HEK293T (cell line): ENCODE results near the gene SH3BP5.

Experiments
- CTCF ChIA-PET: fragments of 350-600 bp; formaldehyde crosslinking; extraction: SDS; loops from one replicate; lab custom pipeline; 2021; ENCODE audit warnings: antibody characterized with exemption, inconsistent platforms; lab: Yijun Ruan, JAX
- POLR2A ChIA-PET: fragments of 350-600 bp; formaldehyde crosslinking; extraction: SDS; loops from one replicate; lab custom pipeline; 2020; ENCODE audit warnings: antibody characterized with exemption, inconsistent platforms; lab: Yijun Ruan, JAX
- DNase-seq: peaks from one replicate; pipeline ENCODE4 v3.0.0; 2012; ENCODE audit warnings: mixed read lengths; ENCODE audit errors: extremely low spot score
- ARNT ChIP-seq: fragments of 450-650 bp; IDR thresholded peaks from 2 replicates; pipeline ENCODE4 v1.6.1; 2017; ENCODE audit warnings: mild to moderate bottlenecking
- BHLHE40 ChIP-seq: fragments of 450-650 bp; IDR thresholded peaks from 2 replicates; pipeline ENCODE4 v1.6.1; 2016; ENCODE audit warnings: mild to moderate bottlenecking, moderate library complexity, borderline replicate concordance
- CTBP1 ChIP-seq: fragments of 450-650 bp; IDR thresholded peaks from 2 replicates; pipeline ENCODE4 v1.6.1; 2016; ENCODE audit warnings: borderline replicate concordance
- ELF4 ChIP-seq: fragments of 450-650 bp; IDR thresholded peaks from 2 replicates; pipeline ENCODE4 v1.6.1; 2017; ENCODE audit warnings: antibody characterized with exemption
- FOXA1 ChIP-seq: fragments of 450-650 bp; IDR thresholded peaks from 2 replicates; pipeline ENCODE4 v1.6.1; 2016; ENCODE audit warnings: mild to moderate bottlenecking
- FOXK2 ChIP-seq: fragments of 450-650 bp; IDR thresholded peaks from 2 replicates; pipeline ENCODE4 v1.6.1; 2016; ENCODE audit warnings: mild to moderate bottlenecking
- FOXM1 ChIP-seq: fragments of 450-650 bp; IDR thresholded peaks from 2 replicates; pipeline ENCODE4 v1.6.1; 2017; ENCODE audit warnings: mild to moderate bottlenecking, borderline replicate concordance
- HDGF ChIP-seq: fragments of 450-650 bp; IDR thresholded peaks from 2 replicates; pipeline ENCODE4 v1.6.1; 2017; ENCODE audit warnings: antibody characterized with exemption, borderline replicate concordance
- L3MBTL2 ChIP-seq: fragments of 450-650 bp; conservative IDR thresholded peaks from 2 replicates; pipeline ENCODE4 v1.6.1; 2016; ENCODE audit warnings: mild to moderate bottlenecking
- LEF1 ChIP-seq: fragments of 450-650 bp; IDR thresholded peaks from 2 replicates; pipeline ENCODE4 v1.6.1; 2017; ENCODE audit warnings: mild to moderate bottlenecking, borderline replicate concordance
- NFRKB ChIP-seq: fragments of 450-650 bp; IDR thresholded peaks from 2 replicates; pipeline ENCODE4 v1.6.1; 2016; ENCODE audit warnings: mild to moderate bottlenecking, moderate library complexity
- SP1 ChIP-seq: fragments of 450-650 bp; IDR thresholded peaks from 2 replicates; pipeline ENCODE4 v1.6.1; 2017
- SUZ12 ChIP-seq: fragments of 450-650 bp; IDR thresholded peaks from 2 replicates; pipeline ENCODE4 v1.6.1; 2016; ENCODE audit warnings: mild to moderate bottlenecking
- TARDBP ChIP-seq: fragments of 450-650 bp; IDR thresholded peaks from 2 replicates; pipeline ENCODE4 v1.6.1; 2016
- ZNF384 ChIP-seq: fragments of 450-650 bp; IDR thresholded peaks from 2 replicates; pipeline ENCODE4 v1.6.1; 2016
- TF ChIP-seq, protein P1 (sequence below): fragments of 450-650 bp; IDR thresholded peaks from 2 replicates; pipeline ENCODE4 v1.6.1; 2016

The SH3BP5 gene

DNA sequence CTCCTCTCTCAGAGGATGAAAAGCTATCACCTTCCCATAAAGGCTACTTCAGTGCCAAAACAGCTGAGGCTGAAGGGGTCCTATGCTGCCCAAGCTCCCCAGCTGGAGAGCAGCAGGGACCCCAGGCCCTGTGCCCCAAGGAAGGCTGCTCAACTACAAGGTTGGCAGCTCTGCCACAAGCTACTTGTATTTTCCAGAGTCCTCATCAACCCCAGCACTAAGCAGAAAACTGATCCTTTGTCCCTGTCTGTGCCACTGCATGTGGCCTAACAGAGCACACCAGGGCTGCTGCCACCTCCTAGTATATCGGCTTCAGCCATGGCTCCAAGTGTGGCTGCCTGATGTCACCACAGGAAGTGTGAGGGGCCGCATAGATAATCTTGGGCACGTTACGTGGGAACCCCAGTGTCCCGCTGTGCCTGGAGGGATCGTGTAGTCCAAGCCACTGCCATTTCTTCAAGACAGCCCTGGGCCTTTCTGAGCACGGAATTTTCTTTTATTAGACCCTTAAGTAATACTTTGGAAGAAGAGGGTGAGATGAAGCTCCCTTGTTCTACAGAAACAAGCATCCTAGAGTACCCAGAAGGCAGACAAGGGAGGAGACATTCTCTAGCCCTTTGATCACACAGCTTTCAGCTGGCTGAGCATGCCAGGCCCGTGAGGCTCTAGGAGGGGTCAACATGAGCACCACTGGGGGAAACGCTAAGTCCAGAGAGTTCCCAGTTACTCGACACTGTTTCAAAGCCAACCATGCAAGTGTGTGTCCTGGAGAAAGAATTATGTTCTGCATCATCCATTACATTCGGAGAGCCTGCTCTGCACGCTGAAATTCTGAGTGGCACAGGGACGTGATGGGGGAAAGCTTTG, 65.6 kb downstream of the SH3BP5 start:
- TF ChIP-seq NFRKB, result no peak
- TF ChIP-seq, protein P1, sequence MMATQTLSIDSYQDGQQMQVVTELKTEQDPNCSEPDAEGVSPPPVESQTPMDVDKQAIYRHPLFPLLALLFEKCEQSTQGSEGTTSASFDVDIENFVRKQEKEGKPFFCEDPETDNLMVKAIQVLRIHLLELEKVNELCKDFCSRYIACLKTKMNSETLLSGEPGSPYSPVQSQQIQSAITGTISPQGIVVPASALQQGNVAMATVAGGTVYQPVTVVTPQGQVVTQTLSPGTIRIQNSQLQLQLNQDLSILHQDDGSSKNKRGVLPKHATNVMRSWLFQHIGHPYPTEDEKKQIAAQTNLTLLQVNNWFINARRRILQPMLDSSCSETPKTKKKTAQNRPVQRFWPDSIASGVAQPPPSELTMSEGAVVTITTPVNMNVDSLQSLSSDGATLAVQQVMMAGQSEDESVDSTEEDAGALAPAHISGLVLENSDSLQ, result no peak
- no peak for TF ChIP-seq SUZ12
- no peak for TF ChIP-seq TARDBP
- TF ChIP-seq SP1, result no peak
- TF ChIP-seq ARNT, result no peak
- TF ChIP-seq L3MBTL2, result no peak
- TF ChIP-seq BHLHE40, result no peak
- no peak for TF ChIP-seq LEF1
- TF ChIP-seq FOXA1, result no peak
- no peak for TF ChIP-seq ZNF384
- TF ChIP-seq HDGF, result no peak
- no peak for TF ChIP-seq FOXK2
- TF ChIP-seq CTBP1, result no peak
- TF ChIP-seq ELF4, result no peak
- TF ChIP-seq FOXM1, result no peak
- ChIA-PET POLR2A (no interaction called here), CTCF (interaction anchor here (0.6 to 2.0 kb wide), 12 partner anchors 10 to 158 kb away, joined by 3 to 12 read pairs (median 3); no protein-coding TSS in a partner anchor)
- no peak for DNase-seq

DNA sequence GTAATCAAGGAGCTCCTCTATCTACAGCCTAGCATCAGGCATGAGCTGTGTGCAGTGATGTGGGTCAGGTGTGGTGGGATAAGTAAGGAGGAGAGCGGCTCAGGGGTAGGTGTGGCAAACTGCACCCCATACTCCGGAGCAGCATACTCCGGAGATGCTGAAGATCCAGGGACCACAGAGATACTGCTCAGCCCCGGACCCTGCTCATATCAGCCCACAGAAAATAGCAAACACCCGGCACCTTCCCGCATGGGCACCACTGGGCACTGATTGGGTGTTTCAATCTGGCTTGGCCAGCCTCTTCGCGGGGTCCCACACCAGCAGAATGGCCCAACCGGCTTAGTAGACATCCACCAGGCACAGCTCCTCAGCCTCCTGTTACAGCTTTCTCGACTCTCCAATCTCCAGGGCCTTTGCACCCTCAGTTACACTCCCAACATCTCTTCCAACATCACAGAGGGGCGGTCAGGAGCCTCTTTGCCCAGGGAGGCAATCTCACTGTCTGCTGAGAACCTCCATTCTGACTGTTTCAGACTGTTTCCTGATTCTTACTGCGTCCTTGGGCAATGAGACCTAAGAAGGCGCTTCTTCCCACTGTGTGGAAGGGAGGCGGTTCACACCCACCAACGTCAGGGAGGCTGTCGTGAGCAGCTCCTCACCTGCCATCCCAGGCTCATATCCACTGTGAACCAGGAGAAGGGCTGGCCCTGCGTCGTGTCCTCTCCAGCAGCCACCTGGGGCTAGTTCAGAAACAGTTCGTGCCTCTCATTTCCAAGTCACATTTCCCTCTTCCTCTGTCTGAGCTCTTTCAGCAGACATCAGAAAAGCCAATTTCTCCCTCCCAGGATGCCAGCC, 66.5 kb downstream of the SH3BP5 start:
- DNase-seq, result no peak
- ChIA-PET CTCF (interaction anchor here (0.6 to 1.1 kb wide), 4 partner anchors 11 to 137 kb away, joined by 3 to 4 read pairs (median 4); no protein-coding TSS in a partner anchor), POLR2A (no interaction called here)
- TF ChIP-seq TARDBP (no peak), FOXA1 (no peak), ARNT (no peak), CTBP1 (no peak), FOXM1 (no peak), LEF1 (no peak), NFRKB (no peak), BHLHE40 (no peak), HDGF (no peak), SP1 (no peak)
- TF ChIP-seq, protein P1, result no peak

DNA sequence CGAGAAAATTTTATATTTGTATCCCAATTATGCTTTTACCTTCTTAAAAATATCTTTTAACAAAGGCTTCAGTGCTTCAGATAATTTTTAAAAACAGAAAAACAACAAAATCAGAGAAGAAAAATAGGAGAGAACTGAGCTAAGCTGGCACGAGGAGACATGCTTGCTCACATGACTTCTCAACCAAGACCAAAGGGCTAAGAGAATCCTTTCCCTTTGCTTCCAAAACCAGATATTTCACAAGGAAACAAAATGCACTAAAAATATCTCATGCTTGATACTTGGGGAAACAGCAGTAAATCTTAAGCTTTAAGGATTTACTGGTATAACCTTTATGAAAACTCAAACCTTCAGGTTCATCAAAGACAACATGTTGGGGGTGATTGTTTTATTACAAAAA, 67.9 kb downstream of the SH3BP5 start:
- DNase-seq, result no peak
- TF ChIP-seq L3MBTL2 (no peak), FOXK2 (no peak), FOXA1 (no peak), BHLHE40 (no peak), ZNF384 (no peak), FOXM1 (no peak), SP1 (no peak), ELF4 (no peak), TARDBP (no peak), HDGF (no peak), NFRKB (no peak), ARNT (no peak), CTBP1 (no peak), SUZ12 (no peak), LEF1 (no peak)
- TF ChIP-seq, protein P1, result no peak
- ChIA-PET POLR2A (no interaction called here), CTCF (no interaction called here)

- DNase-seq, result no peak
- ChIA-PET CTCF (no interaction called here), POLR2A (no interaction called here)
- no peak for TF ChIP-seq FOXK2
- TF ChIP-seq L3MBTL2, result no peak
- TF ChIP-seq SUZ12, result no peak
- TF ChIP-seq ARNT, result no peak
- no peak for TF ChIP-seq CTBP1
- TF ChIP-seq SP1, result no peak
- no peak for TF ChIP-seq ELF4
- TF ChIP-seq BHLHE40, result no peak
- no peak for TF ChIP-seq FOXA1
- TF ChIP-seq, protein P1, result no peak
- no peak for TF ChIP-seq LEF1
- TF ChIP-seq TARDBP, result no peak
- TF ChIP-seq ZNF384, result no peak
- no peak for TF ChIP-seq NFRKB
- TF ChIP-seq HDGF, result no peak
- TF ChIP-seq FOXM1, result no peak
Observed at GRCh38 chr3:15263926-15264325, 68.5 kb downstream of the SH3BP5 start.

GRCh38 chr3:15263120-15263519, 69.3 kb downstream of the SH3BP5 start:
- ChIA-PET CTCF (no interaction called here), POLR2A (no interaction called here)
- no peak for DNase-seq
- no peak for TF ChIP-seq FOXK2
- TF ChIP-seq NFRKB, result no peak
- TF ChIP-seq HDGF, result no peak
- no peak for TF ChIP-seq SUZ12
- TF ChIP-seq FOXM1, result no peak
- TF ChIP-seq, protein P1, result no peak
- TF ChIP-seq SP1, result no peak
- no peak for TF ChIP-seq ARNT
- no peak for TF ChIP-seq ZNF384
- no peak for TF ChIP-seq ELF4
- no peak for TF ChIP-seq LEF1
